GM21576 (cell line): ENCODE measurements around the gene ERICH2.

Experiments used
- ATAC-seq: cut with Tn5 transposase; IDR thresholded peaks from one replicate; pipeline ENCODE4 v1.9.1; 2021; ENCODE audit warnings: mild to moderate bottlenecking, moderate library complexity; ENCODE audit not compliant: unreplicated experiment

ERICH2 gene

GRCh38 chr2:170816504-170817092 is 46.4 kb downstream of the ERICH2 start, which contains the start of gene GAD1:
Gene GAD1, plus strand, starts transcription at chr2:170816887. Its CDS starts 1,705 bp downstream, at chr2:170818592.
- no peak for ATAC-seq

DNA sequence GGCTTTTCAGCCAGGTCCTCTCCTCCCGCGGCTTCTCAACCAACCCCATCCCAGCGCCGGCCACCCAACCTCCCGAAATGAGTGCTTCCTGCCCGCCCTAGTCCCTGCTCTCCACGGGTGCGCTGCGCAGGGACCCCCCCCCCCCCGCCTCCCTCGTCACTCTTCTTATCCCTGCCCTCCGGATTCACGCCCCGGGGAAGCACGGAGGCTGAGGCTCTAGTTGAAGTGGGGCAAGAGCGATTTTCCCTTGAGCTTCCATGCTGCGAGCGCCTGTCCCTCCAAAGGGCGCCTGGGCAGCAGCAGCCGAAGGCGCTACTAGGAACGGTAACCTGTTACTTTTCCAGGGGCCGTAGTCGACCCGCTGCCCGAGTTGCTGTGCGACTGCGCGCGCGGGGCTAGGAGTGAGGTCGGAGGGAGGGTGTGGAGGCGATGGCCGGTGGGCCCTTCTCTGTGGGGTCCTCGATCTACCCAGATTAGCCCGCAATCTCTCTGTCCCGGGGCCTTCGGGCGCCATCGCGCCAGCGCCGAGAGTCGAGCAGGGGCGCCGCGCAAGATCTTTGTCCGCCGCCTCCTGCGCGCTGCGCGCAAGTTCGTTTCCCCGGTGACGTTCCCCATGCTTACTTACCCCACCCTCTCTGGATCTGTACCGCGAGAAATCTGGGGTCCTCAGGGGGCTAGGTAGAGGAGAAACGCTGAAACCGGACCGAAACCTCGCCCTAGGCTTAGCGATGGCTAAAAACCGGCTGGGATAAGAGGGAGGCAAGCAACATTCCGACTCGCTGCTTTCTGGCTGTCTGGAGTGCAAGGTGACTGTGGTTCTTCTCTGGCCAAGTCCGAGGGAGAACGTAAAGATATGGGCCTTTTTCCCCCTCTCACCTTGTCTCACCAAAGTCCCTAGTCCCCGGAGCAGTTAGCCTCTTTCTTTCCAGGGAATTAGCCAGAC is 47.2 kb downstream of the ERICH2 start:
- ATAC-seq, result no peak

DNA sequence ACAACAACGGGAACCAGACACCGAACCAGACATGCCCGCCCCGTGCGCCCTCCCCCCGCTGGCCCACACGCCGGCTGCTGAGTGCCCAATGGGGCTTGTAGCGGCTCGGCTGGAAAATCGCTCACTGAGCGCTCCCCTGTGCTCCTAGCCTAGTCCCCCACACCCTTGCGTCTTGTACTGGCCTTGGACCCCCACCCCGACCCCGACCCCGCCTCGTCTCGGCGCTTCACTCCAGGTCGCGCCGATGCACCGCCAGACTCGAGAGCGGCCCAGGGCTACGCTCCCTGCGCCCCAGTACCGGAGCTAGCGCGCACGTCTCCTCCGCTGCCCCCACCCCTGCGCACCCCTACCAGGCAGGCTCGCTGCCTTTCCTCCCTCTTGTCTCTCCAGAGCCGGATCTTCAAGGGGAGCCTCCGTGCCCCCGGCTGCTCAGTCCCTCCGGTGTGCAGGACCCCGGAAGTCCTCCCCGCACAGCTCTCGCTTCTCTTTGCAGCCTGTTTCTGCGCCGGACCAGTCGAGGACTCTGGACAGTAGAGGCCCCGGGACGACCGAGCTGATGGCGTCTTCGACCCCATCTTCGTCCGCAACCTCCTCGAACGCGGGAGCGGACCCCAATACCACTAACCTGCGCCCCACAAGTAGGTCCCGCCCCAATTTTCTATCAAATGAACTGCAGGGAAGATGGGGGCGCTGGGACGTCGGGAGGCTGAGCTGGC is 48.0 kb downstream of the ERICH2 start:
- no peak for ATAC-seq

DNA sequence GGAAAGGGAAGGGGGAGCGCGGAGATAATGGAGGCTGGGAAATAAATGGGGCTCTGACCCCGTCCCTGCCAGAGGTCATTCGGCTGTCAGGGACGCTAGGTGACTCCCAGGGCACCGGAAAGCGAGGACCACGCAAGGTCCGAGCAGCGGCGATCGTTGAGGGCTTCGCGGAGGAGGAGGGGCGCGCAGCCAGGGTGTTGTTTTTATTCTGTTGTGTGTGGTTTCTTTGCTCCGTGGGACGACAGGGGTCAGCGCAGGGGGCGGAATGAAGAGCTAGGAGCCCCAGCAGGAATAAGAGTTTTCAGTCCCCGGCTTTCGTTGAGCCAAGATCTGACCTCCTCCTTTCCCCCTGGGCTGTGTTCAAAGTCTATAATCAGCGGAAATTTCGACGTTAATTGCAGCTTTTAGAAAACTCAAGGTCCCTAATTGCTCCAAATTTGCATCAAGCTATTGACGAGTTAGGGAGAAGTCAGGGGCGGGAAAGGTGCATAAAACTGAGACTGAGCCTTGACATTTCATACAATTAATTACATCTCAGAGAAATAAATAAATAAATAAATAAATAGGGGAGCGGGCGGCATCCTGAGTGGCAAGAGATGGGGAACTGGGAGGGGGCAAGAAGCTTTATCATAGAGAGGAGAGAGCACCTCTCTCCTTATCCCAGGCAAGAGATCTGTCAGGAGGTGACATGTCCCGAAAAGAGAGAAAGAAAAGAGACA is 48.7 kb downstream of the ERICH2 start:
- no peak for ATAC-seq

GRCh38 chr2:170819680-170820664 is 49.8 kb downstream of the ERICH2 start:
- no peak for ATAC-seq

GRCh38 chr2:170820757-170821530 is 50.8 kb downstream of the ERICH2 start:
- ATAC-seq, result peak; percentile 53

- no peak for ATAC-seq
Observed at GRCh38 chr2:170821531-170822289, 51.5 kb downstream of the ERICH2 start.

DNA sequence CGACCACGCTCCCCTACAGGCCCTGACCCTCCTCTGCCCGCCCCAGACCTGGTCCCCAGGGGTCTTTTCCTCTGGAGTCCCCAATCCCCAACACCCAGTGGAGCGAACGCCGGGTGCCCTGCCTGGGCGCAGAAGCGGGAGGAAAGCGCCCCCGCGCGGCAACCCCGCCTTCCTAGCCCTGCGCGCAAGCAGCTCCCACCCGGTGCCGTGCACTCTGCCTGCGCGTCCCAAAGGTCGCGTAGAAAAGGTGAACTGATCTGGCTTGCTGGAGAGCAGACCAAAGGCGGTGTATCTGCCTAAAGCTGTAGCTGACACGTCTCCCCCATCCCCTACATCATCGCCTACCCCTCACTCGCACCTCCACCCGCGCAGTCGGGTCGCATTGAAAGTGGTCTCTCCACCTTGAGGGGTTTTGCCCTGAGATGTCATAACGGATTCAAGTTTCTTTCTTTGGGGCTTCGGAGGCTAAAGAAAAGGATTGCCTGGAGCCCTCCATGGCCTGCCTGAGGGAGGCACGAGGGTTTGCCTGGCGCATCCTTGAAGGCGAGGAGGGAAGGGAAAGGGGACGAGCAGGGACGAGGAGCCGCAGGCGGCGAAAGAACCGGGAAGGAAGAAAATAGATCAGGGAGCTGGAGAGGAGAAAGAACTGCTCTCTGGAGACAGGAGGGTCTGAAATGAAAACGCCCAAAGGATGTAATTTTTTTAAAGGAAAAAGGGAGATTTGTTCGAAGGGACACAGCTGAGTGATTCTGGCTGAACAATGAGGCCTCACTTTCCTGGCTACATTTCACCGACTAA is 52.3 kb downstream of the ERICH2 start:
- ATAC-seq, result no peak

GRCh38 chr2:170823088-170823897 is 53.1 kb downstream of the ERICH2 start:
- ATAC-seq, result no peak

DNA sequence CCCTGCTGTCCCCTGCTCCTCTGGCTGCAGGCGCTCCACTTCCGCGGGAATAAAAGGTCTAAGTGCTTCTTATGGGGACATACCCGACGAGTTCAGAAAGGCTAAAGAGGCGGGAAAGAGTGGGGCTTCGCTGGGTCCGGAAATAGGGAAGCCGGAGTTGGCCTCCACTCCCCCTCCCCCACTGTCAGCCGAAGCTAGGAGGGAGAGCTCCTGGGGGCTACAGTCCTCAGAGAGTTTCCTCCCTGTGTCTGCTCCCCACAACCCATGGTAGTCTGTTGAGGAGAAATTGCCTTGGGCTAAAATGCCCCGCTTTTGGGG is 53.7 kb downstream of the ERICH2 start:
- no peak for ATAC-seq

- no peak for ATAC-seq
Observed at GRCh38 chr2:170824526-170825015, 54.4 kb downstream of the ERICH2 start.

- ATAC-seq, result no peak
Observed at GRCh38 chr2:170827841-170828532, 57.8 kb downstream of the ERICH2 start.

DNA sequence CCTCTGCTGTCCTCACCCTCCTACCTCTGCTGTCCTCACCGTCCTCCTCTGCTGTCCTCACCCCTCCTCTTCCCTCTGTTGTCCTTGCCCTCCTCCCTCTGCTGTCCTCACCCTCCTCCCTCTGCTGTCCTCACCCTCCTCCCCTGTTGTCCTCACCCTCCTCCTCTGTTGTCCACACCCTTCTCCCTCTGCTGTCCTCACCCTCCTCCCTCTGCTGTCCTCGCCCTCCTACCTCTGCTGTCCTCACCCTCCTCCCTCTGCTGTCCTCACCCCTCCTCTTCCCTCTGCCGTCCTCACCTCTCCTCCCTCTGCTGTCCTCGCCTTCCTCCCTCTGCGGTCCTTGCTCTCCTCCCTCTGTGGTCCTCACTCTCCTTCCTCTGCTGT is 58.3 kb downstream of the ERICH2 start:
- no peak for ATAC-seq

DNA sequence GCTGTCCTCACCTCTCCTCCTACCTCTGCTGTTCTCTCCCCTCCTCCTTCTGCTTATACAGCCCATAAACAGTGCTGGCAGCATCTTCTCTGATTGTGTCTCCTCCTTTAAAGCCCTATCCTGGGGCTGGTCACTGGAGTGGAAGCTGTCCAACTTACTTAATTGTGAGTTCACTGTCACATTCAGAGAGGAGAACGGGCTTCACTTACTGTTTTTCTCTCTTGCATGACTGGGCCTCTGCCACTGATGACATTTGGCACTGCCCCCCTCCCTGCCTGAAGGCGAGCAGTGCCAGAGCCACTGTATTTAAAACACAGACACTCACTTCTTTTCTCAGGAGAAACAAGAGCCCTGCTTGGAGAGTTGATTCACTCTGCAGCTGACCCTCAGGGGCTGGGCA is 58.9 kb downstream of the ERICH2 start:
- no peak for ATAC-seq

GRCh38 chr2:170830166-170830565 is 60.0 kb downstream of the ERICH2 start:
- no peak for ATAC-seq

DNA sequence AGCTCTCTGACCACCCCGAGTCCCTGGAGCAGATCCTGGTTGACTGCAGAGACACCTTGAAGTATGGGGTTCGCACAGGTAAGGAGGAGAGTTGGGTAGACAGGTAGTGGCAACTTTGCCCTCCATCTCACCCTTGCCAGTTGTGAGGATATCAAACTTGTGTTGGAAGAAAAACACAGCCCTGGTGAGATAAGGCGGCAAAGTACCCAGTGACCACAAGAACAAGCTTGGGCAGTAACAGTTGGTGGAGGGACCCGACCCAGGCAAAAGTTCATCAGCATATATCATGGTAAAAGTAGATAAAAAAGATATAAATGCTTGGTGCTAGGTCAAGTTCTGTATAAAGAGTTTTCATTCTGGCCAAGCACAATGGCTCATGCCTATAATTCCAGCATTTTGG is 60.9 kb downstream of the ERICH2 start:
- no peak for ATAC-seq
